ENCODE results near the gene ADORA1.

ADORA1 gene

DNA sequence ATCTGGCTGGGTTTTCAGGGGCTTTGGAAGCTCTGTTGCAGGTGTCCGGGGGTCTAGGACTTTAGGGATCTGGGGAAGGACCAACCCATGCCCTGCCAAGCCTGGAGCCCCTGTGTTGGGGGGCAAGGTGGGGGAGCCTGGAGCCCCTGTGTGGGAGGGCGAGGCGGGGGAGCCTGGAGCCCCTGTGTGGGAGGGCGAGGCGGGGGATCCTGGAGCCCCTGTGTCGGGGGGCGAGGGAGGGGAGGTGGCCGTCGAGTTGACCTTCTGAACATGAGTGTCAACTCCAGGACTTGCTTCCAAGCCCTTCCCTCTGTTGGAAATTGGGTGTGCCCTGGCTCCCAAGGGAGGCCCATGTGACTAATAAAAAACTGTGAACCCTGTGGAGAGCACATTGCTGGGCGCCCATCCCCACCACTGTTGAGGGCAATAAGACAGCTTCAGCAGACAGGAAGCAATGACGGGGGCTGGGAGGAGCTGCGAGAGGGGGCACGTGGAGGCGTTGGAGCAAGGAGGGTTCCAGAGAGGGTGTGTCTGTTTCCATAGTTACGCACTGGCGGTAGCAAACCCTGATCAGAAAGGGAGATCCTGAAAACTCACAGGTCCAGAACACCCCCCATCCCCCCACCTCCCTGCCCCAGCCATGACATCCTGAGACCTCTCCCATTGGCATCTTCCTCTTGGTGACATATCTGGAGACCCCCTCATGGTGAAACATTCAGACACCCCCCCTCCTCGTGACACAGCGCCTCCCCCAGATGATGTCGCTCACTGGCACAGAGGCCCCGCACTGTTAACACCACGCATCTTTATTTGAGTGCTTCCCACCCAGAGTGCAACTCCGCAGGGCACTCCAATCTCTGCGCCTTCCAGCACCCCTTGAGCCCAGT lies 39.7 kb downstream of the ADORA1 start:
- ChIA-PET POLR2A (no interaction called here), CTCF (interaction anchor here (0.7 to 7.5 kb wide), 6 partner anchors 48 to 128 kb away, joined by 3 to 113 read pairs (median 4); no protein-coding TSS in a partner anchor)
- Histone ChIP-seq H3K36me3 (ENCODE audit: control insufficient read depth in 2 of 2, insufficient read depth in 1 of 2, low read length in 2 of 2) (peaks cover 0 to 2% of the 10 kb centered on the region in 2 experiments; a peak in 1 of 3 replicates), H3K27ac (ENCODE audit: extremely low read depth, low read depth, low read length) (no peak overlapping the region), H3K9me3 (ENCODE audit: control insufficient read depth, insufficient read depth, low read depth, low read length) (no peaks in the 10 kb centered on the region), H3K4me3 (ENCODE audit: low read depth, low read length) (no peak overlapping the region), H3K4me1 (ENCODE audit: control insufficient read depth, insufficient read depth, low read length) (no peaks in the 10 kb centered on the region)
- TF ChIP-seq ZNF521 (tag by site-specific recombination; IDR thresholded peaks at IDR 0.05) (no peak), TRIM28 (IDR thresholded peaks at IDR 0.05; ENCODE audit: borderline replicate concordance, low read length) (no peak), YY1 (tag by site-specific recombination; IDR thresholded peaks at IDR 0.05) (no peak), ZBTB26 (tag by site-specific recombination; optimal IDR thresholded peaks at IDR 0.05) (no peak), KLF1 (tag by site-specific recombination; IDR thresholded peaks at IDR 0.05) (peak; percentile 33; the same call in 1 of the 2 replicates), KLF9 (tag by site-specific recombination; IDR thresholded peaks at IDR 0.05; ENCODE audit: low read depth) (no peak)
- TF ChIP-seq, protein P1, sequence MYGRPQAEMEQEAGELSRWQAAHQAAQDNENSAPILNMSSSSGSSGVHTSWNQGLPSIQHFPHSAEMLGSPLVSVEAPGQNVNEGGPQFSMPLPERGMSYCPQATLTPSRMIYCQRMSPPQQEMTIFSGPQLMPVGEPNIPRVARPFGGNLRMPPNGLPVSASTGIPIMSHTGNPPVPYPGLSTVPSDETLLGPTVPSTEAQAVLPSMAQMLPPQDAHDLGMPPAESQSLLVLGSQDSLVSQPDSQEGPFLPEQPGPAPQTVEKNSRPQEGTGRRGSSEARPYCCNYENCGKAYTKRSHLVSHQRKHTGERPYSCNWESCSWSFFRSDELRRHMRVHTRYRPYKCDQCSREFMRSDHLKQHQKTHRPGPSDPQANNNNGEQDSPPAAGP (tag by site-specific recombination; IDR thresholded peaks at IDR 0.05) = peak; percentile 68

- Histone ChIP-seq H3K36me3 (ENCODE audit: control insufficient read depth in 2 of 2, insufficient read depth in 1 of 2, low read length in 2 of 2) (peaks cover 0 to 2% of the 10 kb centered on the region in 2 experiments; a peak in 1 of 3 replicates), H3K4me3 (ENCODE audit: low read depth, low read length) (no peak overlapping the region), H3K9me3 (ENCODE audit: control insufficient read depth, insufficient read depth, low read depth, low read length) (no peaks in the 10 kb centered on the region), H3K4me1 (ENCODE audit: control insufficient read depth, insufficient read depth, low read length) (no peaks in the 10 kb centered on the region), H3K27ac (ENCODE audit: extremely low read depth, low read depth, low read length) (no peak overlapping the region)
- ChIA-PET POLR2A (no interaction called here), CTCF (interaction anchor here (0.7 to 7.5 kb wide), 4 partner anchors 47 to 128 kb away, joined by 3 to 113 read pairs (median 4); no protein-coding TSS in a partner anchor)
- TF ChIP-seq SP3 (tag by site-specific recombination; IDR thresholded peaks at IDR 0.05) = no peak
- no peak for TF ChIP-seq GFI1B (tag by site-specific recombination; IDR thresholded peaks at IDR 0.05)
Measured at GRCh38 chr1:203167913-203168200, 40.3 kb downstream of the ADORA1 start.

DNA sequence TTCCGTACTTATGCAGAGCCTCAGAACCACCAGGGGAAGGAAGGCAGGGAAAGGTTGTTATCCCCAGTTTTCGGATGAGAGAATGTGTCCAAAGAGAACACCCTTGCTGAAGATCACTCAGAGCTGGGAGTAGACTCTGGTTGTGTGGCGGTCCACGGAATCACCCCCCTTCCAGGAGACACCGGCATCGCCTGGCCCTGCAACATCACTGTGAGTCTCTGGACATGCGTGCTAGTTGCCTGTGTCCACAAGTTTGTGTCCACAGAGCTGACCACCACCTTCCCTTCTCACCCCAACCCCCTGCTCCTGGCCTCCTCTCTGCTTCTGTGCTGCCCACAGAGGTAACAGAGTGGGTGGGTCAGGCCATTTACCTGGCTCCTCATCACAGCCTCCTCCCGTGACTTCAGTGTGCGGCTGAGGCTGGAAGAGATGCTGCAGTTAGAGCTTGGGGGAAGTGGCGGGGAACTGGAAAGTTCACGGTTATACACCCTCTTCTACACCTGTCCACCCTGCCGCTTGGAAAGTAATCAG lies 40.8 kb downstream of the ADORA1 start:
- TF ChIP-seq ZNF843 (tag by site-specific recombination; IDR thresholded peaks at IDR 0.05) (no peak), ZBTB8A (tag by site-specific recombination; IDR thresholded peaks at IDR 0.05) (no peak), OSR2 (tag by site-specific recombination; IDR thresholded peaks at IDR 0.05) (no peak), ZNF366 (tag by site-specific recombination; conservative IDR thresholded peaks at IDR 0.05) (no peak), ZSCAN16 (tag by site-specific recombination; IDR thresholded peaks at IDR 0.05) (no peak), ZNF248 (tag by site-specific recombination; IDR thresholded peaks at IDR 0.05) (no peak), ZNF354C (tag by site-specific recombination; IDR thresholded peaks at IDR 0.05; ENCODE audit: borderline replicate concordance, low read depth) (no peak)
- TF ChIP-seq, protein P2, sequence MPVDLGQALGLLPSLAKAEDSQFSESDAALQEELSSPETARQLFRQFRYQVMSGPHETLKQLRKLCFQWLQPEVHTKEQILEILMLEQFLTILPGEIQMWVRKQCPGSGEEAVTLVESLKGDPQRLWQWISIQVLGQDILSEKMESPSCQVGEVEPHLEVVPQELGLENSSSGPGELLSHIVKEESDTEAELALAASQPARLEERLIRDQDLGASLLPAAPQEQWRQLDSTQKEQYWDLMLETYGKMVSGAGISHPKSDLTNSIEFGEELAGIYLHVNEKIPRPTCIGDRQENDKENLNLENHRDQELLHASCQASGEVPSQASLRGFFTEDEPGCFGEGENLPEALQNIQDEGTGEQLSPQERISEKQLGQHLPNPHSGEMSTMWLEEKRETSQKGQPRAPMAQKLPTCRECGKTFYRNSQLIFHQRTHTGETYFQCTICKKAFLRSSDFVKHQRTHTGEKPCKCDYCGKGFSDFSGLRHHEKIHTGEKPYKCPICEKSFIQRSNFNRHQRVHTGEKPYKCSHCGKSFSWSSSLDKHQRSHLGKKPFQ (tag by site-specific recombination; IDR thresholded peaks at IDR 0.05) = no peak
- Histone ChIP-seq H3K9me3 (ENCODE audit: control insufficient read depth, insufficient read depth, low read depth, low read length) (no peaks in the 10 kb centered on the region), H3K4me1 (ENCODE audit: control insufficient read depth, insufficient read depth, low read length) (no peaks in the 10 kb centered on the region), H3K36me3 (ENCODE audit: control insufficient read depth in 2 of 2, insufficient read depth in 1 of 2, low read length in 2 of 2) (peaks cover 0 to 2% of the 10 kb centered on the region in 2 experiments; a peak in 1 of 3 replicates), H3K27ac (ENCODE audit: extremely low read depth, low read depth, low read length) (no peak overlapping the region), H3K4me3 (ENCODE audit: low read depth, low read length) (no peak overlapping the region)
- CTCF ChIA-PET = interaction anchor here (0.8 to 7.5 kb wide), 3 partner anchors 47 to 129 kb away, joined by 3 to 113 read pairs (median 4); no protein-coding TSS in a partner anchor
- POLR2A ChIA-PET = no interaction called here

Measured in HEK293 (cell line).